Stromal cell of bone marrow (primary cell): ENCODE results near the gene RSAD1.

ENCODE experiments used
- DNase-seq: peaks from one replicate; pipeline ENCODE4 v3.0.0-alpha.2; 2012; ENCODE audit warnings: low read depth

The RSAD1 gene

GRCh38 chr17:50519141-50519834 lies 40.6 kb downstream of the RSAD1 start:
- DNase-seq: no peak

- DNase-seq: no peak
These were observed 41.8 kb downstream of the RSAD1 start for GRCh38 chr17:50520483-50520882.

DNA sequence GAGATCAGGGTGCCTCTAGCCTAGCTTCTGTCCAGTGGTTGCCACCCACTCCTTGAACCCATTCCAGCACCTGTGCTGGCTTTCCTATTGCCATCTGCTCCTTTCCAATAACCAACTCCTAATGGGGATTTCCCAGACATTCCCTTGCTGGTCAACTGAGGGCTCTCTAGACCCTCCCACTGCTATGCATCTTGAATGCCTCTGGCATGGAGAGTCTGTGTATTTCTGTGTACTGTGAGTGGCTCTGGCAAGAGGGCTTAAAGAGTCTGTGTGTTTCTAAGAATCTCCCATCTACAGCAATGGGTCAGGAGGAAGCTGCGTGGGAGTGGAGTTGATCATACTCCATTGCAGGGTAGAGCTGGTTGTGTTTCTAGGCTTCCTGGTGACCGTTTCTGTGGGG lies 42.9 kb downstream of the RSAD1 start:
- no peak for DNase-seq

DNA sequence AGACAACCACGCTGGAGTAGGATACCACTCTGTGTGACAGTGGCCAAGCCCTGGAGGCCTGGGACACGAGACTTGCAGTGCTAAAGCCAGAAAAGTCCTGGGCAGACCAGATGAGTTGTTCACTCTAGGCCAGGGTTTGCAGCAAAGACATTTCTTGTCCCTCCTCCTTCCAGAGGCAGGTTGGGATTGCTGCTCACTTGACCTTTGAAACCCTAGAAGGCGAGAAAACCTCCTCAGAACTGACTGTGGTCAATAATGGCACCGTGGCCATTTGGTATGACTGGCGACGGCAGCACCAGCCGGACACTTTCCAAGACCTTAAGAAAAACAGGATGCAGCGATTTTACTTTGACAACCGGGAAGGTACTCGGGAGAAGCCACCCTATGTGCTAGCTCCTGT lies 44.1 kb downstream of the RSAD1 start:
- no peak for DNase-seq

DNA sequence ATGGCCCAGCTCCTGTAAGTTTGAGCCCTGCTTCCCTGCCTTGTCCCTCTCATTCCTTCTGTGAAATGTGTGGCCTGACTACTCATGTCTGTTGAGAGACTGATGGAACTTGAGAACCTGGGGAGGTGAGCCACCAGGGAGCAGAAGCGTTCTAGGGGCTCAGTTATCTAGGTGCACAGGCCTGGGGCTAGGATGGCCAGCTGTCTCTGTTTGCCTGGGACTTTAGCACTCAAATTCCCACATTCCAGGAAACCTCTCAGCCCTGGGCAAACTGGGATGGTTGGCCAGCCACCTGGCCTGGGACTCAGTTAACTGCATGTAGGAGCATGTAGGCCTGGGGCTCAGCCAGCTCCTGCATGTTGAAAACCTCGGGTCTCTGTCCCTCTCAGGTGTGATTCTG lies 44.5 kb downstream of the RSAD1 start:
- no peak for DNase-seq

DNA sequence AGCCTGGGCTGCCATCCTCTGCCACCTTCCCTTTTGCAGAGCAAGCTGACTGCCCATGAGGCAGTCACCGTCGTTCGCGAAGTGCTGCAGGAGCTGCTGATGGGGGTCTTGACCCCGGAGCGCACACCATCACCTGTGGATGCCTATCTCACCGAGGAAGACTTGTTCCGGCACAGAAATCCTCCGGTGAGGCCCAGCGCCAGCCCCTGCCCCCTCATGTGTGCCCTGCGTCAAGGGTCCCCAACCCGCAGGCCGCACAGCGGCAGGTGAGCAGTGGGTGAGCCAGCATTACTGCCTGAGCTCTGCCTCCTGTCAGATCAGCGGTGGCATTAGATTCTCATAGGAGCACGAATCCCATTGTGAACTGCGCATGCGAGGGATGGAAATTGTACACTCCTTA lies 46.2 kb downstream of the RSAD1 start:
- DNase-seq: no peak

DNA sequence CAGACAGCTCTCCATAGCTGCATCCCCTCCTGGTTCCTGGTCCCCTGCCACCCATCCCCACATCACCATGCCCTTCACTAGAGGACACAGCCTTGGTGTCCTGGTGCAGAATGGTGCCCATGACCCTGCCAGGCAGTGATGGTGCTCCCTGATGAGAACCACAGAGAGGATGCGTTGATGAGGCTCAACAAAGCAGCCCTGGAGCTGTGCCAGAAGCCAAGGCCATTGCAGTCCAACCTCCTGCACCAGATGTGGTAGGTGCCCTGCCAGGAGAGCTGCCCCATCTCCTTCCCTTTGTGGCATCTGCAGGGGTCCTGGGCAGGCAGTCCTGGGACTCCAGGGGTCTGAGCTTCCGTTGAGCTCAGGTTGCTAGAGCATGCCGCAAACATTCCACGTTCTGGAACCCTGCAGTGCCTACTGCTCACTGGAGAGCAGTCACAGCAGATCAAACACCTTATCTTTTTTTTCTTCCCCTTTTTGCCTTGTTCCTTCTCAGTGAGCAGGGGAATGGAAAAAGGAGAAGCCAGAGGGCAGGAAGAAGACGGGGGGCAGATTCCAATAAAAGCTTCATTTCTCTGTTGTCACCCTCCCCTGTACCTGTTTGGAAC lies 48.6 kb downstream of the RSAD1 start:
- no peak for DNase-seq

GRCh38 chr17:50527949-50528474 lies 49.4 kb downstream of the RSAD1 start:
- no peak for DNase-seq

GRCh38 chr17:50529849-50530248 lies 51.2 kb downstream of the RSAD1 start:
- no peak for DNase-seq

DNA sequence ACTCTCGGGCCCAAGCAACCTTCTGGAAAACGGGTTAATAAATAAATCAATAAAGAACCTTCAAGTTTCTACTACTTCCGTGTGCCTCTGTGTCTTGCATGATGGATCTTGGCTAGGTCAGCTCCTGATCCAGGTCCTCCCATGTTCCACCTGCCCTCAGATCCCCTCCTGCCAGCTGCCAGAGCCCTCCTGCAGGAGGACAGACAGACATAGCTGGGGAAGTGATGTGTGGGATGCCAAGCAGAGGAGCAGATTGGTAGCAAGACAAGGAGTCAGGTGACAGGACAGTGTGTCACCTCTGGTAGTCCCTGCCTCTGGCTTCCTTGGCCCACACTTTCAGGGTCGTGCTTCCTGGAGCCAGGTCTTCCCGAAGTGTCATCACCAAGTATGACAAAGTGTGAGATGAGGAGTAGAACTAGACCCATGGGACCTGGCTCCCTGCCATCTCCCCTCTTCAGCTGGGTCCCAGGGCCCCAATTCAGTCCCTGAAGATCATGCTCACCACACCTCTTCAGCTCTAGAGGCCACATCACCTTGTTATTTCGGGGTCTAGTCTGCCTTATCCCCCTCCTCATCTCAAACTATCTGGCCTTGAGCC lies 52.9 kb downstream of the RSAD1 start:
- no peak for DNase-seq

GRCh38 chr17:50532452-50533024 lies 53.9 kb downstream of the RSAD1 start, which contains the start of gene EPN3:
Gene EPN3 (plus strand): TSS chr17:50532735. CDS start chr17:50536557, 3,822 bp downstream.
- no peak for DNase-seq

DNA sequence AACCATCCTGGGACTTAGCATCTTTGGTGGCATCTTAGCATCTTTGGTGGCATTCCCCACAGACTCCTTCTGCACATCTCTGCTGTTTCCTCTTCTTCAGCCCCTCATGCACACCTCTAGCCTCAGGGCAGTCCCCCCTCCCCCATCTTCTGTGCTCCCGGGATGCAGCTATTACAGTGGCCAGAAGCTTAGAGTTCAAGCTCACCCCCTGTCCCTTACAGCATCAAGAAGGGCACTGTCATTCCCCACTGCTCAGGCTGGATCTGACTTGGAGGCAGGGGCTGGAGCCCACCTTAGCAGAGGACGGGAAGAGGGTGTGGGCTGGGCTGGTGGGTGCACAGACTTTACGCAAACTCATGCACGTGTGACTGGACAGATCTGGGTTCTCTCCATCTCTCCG lies 54.5 kb downstream of the RSAD1 start:
- DNase-seq: no peak

DNA sequence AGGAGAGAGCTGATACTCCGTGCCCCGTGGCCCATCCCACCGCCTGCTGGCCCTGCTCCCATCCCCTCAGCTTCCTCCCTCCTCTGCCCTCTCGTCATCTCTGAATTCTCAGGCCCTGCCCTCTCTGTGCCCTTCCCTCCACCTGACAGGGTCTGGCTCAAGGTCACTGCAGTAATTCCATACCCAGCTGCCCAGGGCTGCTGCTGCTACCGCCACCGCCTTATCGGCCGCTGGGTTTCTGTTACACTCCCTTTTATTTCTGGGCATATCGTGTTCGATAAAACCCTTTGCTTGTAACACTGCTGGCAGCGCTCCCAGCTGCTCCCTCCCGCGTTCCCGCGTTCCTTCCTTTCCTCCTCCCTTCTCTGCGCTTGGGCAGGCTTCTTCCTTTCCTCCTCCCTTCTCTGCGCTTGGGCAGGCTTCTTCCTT lies 55.1 kb downstream of the RSAD1 start:
- DNase-seq: peak; percentile 17

GRCh38 chr17:50534222-50534978 lies 55.7 kb downstream of the RSAD1 start:
- no peak for DNase-seq

GRCh38 chr17:50534979-50535326 lies 56.3 kb downstream of the RSAD1 start:
- DNase-seq: no peak

DNA sequence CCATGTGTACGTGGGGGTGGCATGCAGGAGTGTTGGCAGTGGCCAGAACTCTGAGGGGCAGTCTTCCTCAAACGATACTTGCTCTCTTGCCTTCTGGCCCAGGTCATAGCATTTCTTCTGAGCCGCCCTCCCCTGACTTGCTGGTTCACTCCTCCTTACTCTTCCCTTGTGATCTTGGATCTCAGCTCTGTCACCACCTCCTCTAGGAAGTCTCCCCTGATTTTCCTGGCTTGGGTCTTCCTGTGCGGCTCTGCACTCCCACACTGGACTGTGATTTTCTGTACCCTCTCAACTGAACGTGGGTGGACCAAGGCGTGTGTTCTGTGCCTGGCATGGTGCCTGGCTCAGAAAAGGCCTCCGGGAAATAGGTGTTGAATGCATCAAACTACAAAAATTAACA lies 56.7 kb downstream of the RSAD1 start:
- DNase-seq: no peak
